ENCODE measurements around the gene PCSK9. TPM values are rescaled to one million over a fixed set of nuclear protein-coding genes. Genes with fewer than 3 reads are reported as not detected.
A peak's percentile ranks its signal among the peaks of the same experiment; 100 is the strongest.
"Not testable (repeated sequence)": the region's sequence is repeated elsewhere in the genome, so short reads cannot be mapped to it uniquely, and the experiment has no call there.

PCSK9 gene
- polyA plus RNA-seq, 1 donor, result 3.0 TPM

DNA sequence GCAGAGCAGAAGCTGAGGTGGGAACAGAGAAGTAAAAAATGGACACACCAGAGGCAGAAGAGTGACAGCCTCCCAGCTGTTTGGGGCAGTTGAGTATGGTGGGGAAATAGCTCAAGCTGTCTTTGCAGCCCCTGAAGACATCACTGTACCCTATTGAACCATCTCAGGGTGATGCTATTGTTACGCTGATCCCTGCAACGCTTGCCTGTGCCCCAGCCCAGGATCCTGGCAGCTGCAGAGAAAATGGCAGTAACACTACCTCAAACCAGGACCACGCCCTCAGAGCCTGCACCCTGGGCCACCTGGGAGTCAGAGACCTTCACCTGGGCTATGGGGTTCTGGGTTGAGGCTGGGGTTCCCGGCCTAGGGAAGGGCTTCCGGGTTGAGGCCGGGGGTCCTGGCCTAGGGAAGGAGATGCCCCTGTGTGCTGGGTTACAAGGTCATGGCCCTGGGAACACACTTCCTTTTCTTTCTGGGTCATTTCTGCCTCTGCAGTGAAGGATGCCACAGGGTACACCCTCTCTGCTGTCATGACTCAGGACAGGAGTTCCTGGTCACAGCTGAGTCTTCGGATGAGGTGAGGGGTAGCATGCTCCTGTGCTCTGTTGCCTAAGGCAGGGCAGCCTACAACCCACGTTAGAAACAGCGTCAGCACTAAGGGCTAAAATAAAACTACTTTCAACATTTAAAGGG lies 29.0 kb upstream of the PCSK9 start:
- H3K36me3 ChIP-seq (ENCODE audit: control insufficient read depth, insufficient read depth, low read length), result no peaks in the 10 kb centered on the region
- H3K4me1 ChIP-seq (ENCODE audit: control insufficient read depth, insufficient read depth, low read length), result no peaks in the 10 kb centered on the region
- no peak overlapping the region for H3K27ac ChIP-seq (ENCODE audit: low read length)
- DNase-seq, result no peak
- no peak overlapping the region for H3K4me3 ChIP-seq (ENCODE audit: low read length)
- no peaks in the 10 kb centered on the region for H3K27me3 ChIP-seq (ENCODE audit: control insufficient read depth, insufficient read depth, low read length)
- no peaks in the 10 kb centered on the region for H3K9me3 ChIP-seq (ENCODE audit: control insufficient read depth, low read depth, low read length)
- WGBS (ENCODE audit: insufficient coverage, low lambda C conversion rate), result no CpG with 5 or more reads among the region's 9 CpGs

- no peak for DNase-seq
- no peak overlapping the region for H3K27ac ChIP-seq (ENCODE audit: low read length)
- no peaks in the 10 kb centered on the region for H3K9me3 ChIP-seq (ENCODE audit: control insufficient read depth, low read depth, low read length)
- H3K27me3 ChIP-seq (ENCODE audit: control insufficient read depth, insufficient read depth, low read length), result no peaks in the 10 kb centered on the region
- no peaks in the 10 kb centered on the region for H3K4me1 ChIP-seq (ENCODE audit: control insufficient read depth, insufficient read depth, low read length)
- no peak overlapping the region for H3K4me3 ChIP-seq (ENCODE audit: low read length)
- no CpG with 5 or more reads among the region's 7 CpGs for WGBS (ENCODE audit: insufficient coverage, low lambda C conversion rate)
- H3K36me3 ChIP-seq (ENCODE audit: control insufficient read depth, insufficient read depth, low read length), result no peaks in the 10 kb centered on the region
Measured at GRCh38 chr1:55010887-55011217, 28.5 kb upstream of the PCSK9 start.

- H3K27me3 ChIP-seq (ENCODE audit: control insufficient read depth, insufficient read depth, low read length), result peaks cover 6% of the 10 kb centered on the region
- no peak for DNase-seq
- no peaks in the 10 kb centered on the region for H3K4me1 ChIP-seq (ENCODE audit: control insufficient read depth, insufficient read depth, low read length)
- WGBS (ENCODE audit: insufficient coverage, low lambda C conversion rate), result 100% methylated on average over 1 of the region's 1 CpG
- H3K9me3 ChIP-seq (ENCODE audit: control insufficient read depth, low read depth, low read length), result no peaks in the 10 kb centered on the region
- no peaks in the 10 kb centered on the region for H3K36me3 ChIP-seq (ENCODE audit: control insufficient read depth, insufficient read depth, low read length)
- no peak overlapping the region for H3K4me3 ChIP-seq (ENCODE audit: low read length)
- H3K27ac ChIP-seq (ENCODE audit: low read length), result no peak overlapping the region
Measured at GRCh38 chr1:55012661-55013060, 26.7 kb upstream of the PCSK9 start.

DNA sequence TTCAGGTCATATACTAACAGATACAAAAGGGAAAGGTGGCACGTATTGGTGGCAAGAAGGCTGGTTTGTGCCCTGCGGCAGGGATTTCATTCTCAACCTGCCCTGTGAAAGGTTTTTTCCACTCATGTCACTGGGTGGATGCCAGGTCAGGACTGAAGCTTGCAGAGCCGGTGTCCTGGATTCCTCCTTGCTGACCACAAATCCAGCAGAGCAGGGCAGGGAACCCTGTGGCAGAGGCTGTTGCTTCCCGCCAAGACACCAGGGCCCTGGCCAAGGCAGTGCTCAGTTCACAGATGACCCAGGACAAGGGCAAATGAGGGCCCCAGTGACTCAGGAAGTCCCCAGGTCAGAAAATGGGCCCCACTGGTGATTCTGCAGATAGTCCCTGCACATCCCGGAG lies 24.2 kb upstream of the PCSK9 start:
- no peak overlapping the region for H3K27ac ChIP-seq (ENCODE audit: low read length)
- H3K27me3 ChIP-seq (ENCODE audit: control insufficient read depth, insufficient read depth, low read length), result peaks cover 6% of the 10 kb centered on the region
- H3K4me1 ChIP-seq (ENCODE audit: control insufficient read depth, insufficient read depth, low read length), result peaks cover 9% of the 10 kb centered on the region
- H3K9me3 ChIP-seq (ENCODE audit: control insufficient read depth, low read depth, low read length), result no peaks in the 10 kb centered on the region
- no CpG with 5 or more reads among the region's 5 CpGs for WGBS (ENCODE audit: insufficient coverage, low lambda C conversion rate)
- no peak for DNase-seq
- H3K4me3 ChIP-seq (ENCODE audit: low read length), result no peak overlapping the region
- no peaks in the 10 kb centered on the region for H3K36me3 ChIP-seq (ENCODE audit: control insufficient read depth, insufficient read depth, low read length)

GRCh38 chr1:55015731-55016620 lies 23.4 kb upstream of the PCSK9 start:
- Histone ChIP-seq H3K4me1 (ENCODE audit: control insufficient read depth, insufficient read depth, low read length) (peaks cover 11% of the 10 kb centered on the region), H3K4me3 (ENCODE audit: low read length) (no peak overlapping the region), H3K36me3 (ENCODE audit: control insufficient read depth, insufficient read depth, low read length) (no peaks in the 10 kb centered on the region), H3K9me3 (ENCODE audit: control insufficient read depth, low read depth, low read length) (no peaks in the 10 kb centered on the region), H3K27me3 (ENCODE audit: control insufficient read depth, insufficient read depth, low read length) (peaks cover 6% of the 10 kb centered on the region), H3K27ac (ENCODE audit: low read length) (no peak overlapping the region)
- WGBS (ENCODE audit: insufficient coverage, low lambda C conversion rate), result 44% methylated on average over 1 of the region's 12 CpGs
- no peak for DNase-seq

DNA sequence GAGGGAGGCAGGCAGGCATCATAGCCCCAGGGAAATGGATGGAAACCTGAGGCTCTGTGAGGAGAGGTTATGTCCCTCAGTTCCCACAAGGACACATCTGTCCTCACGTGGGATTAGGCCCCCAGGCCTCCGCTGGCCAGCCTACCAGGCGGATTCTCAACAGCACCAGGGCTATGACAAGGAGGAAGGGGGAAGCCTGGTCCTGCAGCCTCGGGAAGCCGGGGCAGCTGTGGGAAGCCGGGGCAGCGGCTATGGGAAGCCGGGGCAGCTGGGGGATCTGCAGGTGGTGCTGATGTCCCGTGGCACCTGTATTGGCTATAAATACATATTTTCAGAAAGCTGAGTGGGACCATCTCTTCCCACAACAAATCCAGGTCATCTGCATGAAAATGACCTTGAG lies 21.0 kb upstream of the PCSK9 start:
- Histone ChIP-seq H3K9me3 (ENCODE audit: control insufficient read depth, low read depth, low read length) (no peaks in the 10 kb centered on the region), H3K27me3 (ENCODE audit: control insufficient read depth, insufficient read depth, low read length) (peaks cover 6% of the 10 kb centered on the region), H3K4me1 (ENCODE audit: control insufficient read depth, insufficient read depth, low read length) (peaks cover 11% of the 10 kb centered on the region), H3K27ac (ENCODE audit: low read length) (no peak overlapping the region), H3K36me3 (ENCODE audit: control insufficient read depth, insufficient read depth, low read length) (no peaks in the 10 kb centered on the region), H3K4me3 (ENCODE audit: low read length) (no peak overlapping the region)
- WGBS (ENCODE audit: insufficient coverage, low lambda C conversion rate), result no CpG with 5 or more reads among the region's 9 CpGs
- no peak for DNase-seq

- H3K4me3 ChIP-seq (ENCODE audit: low read length), result no peak overlapping the region
- no peaks in the 10 kb centered on the region for H3K36me3 ChIP-seq (ENCODE audit: control insufficient read depth, insufficient read depth, low read length)
- DNase-seq, result peak; percentile 85 to 87
- H3K27ac ChIP-seq (ENCODE audit: low read length), result no peak overlapping the region
- H3K9me3 ChIP-seq (ENCODE audit: control insufficient read depth, low read depth, low read length), result no peaks in the 10 kb centered on the region
- H3K27me3 ChIP-seq (ENCODE audit: control insufficient read depth, insufficient read depth, low read length), result peaks cover 4% of the 10 kb centered on the region
- peaks cover 11% of the 10 kb centered on the region for H3K4me1 ChIP-seq (ENCODE audit: control insufficient read depth, insufficient read depth, low read length)
- WGBS (ENCODE audit: insufficient coverage, low lambda C conversion rate), result no CpG with 5 or more reads among the region's 15 CpGs
Measured at GRCh38 chr1:55021942-55022546, 17.3 kb upstream of the PCSK9 start.

DNA sequence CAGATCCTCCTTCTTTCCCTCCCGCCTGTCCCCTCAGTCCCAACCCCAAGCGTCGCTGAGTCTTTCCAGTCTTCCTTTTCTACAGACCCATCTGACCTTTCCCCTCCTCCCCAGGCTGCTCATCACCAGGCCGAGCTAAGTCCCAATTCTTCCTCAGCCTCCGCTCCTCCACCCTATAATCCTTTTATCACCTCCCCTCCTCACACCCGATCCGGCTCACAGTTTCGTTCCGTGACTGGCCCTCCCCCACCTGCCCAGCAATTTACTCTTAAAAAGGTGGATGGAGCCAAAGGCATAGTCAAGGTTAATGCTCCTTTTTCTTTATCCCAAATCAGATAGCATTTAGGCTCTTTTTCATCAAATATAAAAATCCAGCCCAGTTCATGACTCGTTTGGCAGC lies 15.2 kb upstream of the PCSK9 start:
- no CpG with 5 or more reads among the region's 10 CpGs for WGBS (ENCODE audit: insufficient coverage, low lambda C conversion rate)
- not testable (repeated sequence) for H3K4me3 ChIP-seq (ENCODE audit: low read length)

DNA sequence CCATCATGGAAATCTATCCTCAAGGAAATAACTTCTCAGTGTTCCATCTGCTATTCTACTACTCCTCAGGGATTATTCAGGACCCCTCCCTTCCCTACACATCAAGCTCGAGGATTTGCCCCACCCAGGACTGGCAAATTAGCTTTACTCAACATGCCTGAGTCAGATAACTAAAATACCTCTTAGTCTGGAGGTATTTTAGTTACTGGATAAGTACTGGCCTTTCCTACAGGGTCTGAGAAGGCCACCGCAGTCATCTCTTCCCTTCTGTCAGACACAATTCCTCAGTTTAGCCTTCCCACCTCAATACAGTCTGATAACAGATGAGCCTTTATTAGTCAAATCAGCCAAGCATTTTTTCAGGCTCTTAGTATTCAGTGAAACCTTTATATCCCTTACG lies 12.7 kb upstream of the PCSK9 start:
- not testable (repeated sequence) for H3K36me3 ChIP-seq (ENCODE audit: control insufficient read depth, insufficient read depth, low read length); H3K27me3 ChIP-seq (ENCODE audit: control insufficient read depth, insufficient read depth, low read length); H3K4me3 ChIP-seq (ENCODE audit: low read length); H3K4me1 ChIP-seq (ENCODE audit: control insufficient read depth, insufficient read depth, low read length); DNase-seq; H3K27ac ChIP-seq (ENCODE audit: low read length); H3K9me3 ChIP-seq (ENCODE audit: control insufficient read depth, low read depth, low read length)
- no CpG with 5 or more reads among the region's 3 CpGs for WGBS (ENCODE audit: insufficient coverage, low lambda C conversion rate)

More for the DNA sequence above, 15.2 kb upstream of the PCSK9 start:
- H3K27me3 ChIP-seq (ENCODE audit: control insufficient read depth, insufficient read depth, low read length); H3K36me3 ChIP-seq (ENCODE audit: control insufficient read depth, insufficient read depth, low read length); DNase-seq; H3K27ac ChIP-seq (ENCODE audit: low read length); H3K9me3 ChIP-seq (ENCODE audit: control insufficient read depth, low read depth, low read length): not testable (repeated sequence)
- peaks cover 11% of the 10 kb centered on the region for H3K4me1 ChIP-seq (ENCODE audit: control insufficient read depth, insufficient read depth, low read length)

DNA sequence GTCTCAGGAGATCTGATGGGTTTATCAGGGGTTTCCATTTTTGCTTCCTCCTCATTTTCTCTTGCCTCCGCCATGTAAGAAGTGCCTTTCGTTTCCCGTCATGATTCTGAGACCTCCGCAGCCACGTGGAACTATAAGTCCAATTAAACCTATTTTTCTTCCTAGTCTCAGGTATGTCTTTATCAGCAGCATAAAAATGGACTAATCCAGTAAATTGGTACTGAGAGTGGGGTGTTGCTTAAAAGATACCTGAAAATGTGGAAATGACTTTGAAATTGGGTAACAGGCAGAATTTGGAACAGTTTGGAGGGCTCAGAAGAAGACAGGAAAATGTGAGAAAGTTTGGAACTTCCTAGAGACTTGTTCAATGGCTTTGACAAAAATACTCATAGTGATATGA lies 8.2 kb upstream of the PCSK9 start:
- DNase-seq; H3K27me3 ChIP-seq (ENCODE audit: control insufficient read depth, insufficient read depth, low read length); H3K27ac ChIP-seq (ENCODE audit: low read length); H3K9me3 ChIP-seq (ENCODE audit: control insufficient read depth, low read depth, low read length); H3K4me3 ChIP-seq (ENCODE audit: low read length); H3K4me1 ChIP-seq (ENCODE audit: control insufficient read depth, insufficient read depth, low read length); H3K36me3 ChIP-seq (ENCODE audit: control insufficient read depth, insufficient read depth, low read length): not testable (repeated sequence)
- no CpG with 5 or more reads among the region's 5 CpGs for WGBS (ENCODE audit: insufficient coverage, low lambda C conversion rate)
